Measurements from ENCODE around the gene PWWP2B. TPM values are rescaled to one million over a fixed set of nuclear protein-coding genes. Genes with fewer than 3 reads are reported as not detected.

PWWP2B gene
- total and polyA plus RNA-seq, 9 of the 15 experiments (the other 6 are each of a cell fraction or from before 2014, with no cell fraction given) = 0.07 to 9.2 (median 1.6) TPM; not detected in 1

DNA sequence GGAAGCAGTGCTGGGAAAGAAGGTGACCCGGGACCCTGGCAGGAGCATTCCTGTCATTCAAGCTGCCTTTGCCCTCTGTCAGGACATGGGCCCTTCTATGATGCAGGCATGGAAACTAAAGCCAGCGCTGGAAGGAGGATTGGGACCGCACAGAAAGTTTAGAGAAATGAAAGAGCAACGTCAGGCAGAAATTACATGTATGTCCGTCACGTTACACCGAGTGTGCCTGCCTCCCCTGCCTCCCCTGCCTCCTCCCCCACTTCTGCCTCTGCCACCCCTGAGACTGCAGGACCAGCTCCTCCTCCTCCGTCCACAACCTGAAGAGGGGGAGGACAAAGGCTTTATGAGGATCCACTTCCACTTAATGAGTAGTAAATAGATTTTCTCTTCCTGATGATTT, 13.9 kb upstream of the PWWP2B start:
- no peak for FAIRE-seq
- H3K9ac ChIP-seq (ENCODE audit: insufficient read depth in 1 of 2, low read depth in 2 of 2, low read length in 2 of 2) = no peak overlapping the region; a peak in 1 of 4 replicates
- POLR2A ChIA-PET = no interaction called here
- no peak for ATAC-seq
- H3K27me3 ChIP-seq (ENCODE audit: control insufficient read depth in 2 of 2, insufficient read depth in 2 of 2, low read length in 2 of 2) = peaks cover 0 to 19% of the 10 kb centered on the region in 2 experiments; a peak in 3 of 5 replicates
- H3K9me1 ChIP-seq (ENCODE audit: control insufficient read depth, insufficient read depth, low read length) = no peaks in the 10 kb centered on the region
- peaks cover 5 to 22% of the 10 kb centered on the region in 2 experiments for H3K4me1 ChIP-seq (replicated peaks in 1 of 2; ENCODE audit: control insufficient read depth in 2 of 2, insufficient read depth in 2 of 2, low read length in 2 of 2)
- H3K27ac ChIP-seq (ENCODE audit: extremely low read depth, low read depth, low read length) = no peak overlapping the region
- H3K79me2 ChIP-seq (ENCODE audit: control insufficient read depth, insufficient read depth, low read length) = no peaks in the 10 kb centered on the region
- 34% methylated on average over 7 of the region's 8 CpGs for WGBS (ENCODE audit: insufficient coverage, low coverage, missing lambda C conversion rate)
- H3K36me3 ChIP-seq (ENCODE audit: control insufficient read depth, insufficient read depth, low read length) = no peaks in the 10 kb centered on the region
- no TSS peak for BruUV-seq (replicated peaks)
- H2AFZ ChIP-seq (ENCODE audit: low read depth, low read length) = peak overlapping the region; percentile 72; the same call in 1 of the 2 replicates
- intact Hi-C loops (cut with micrococcal nuclease) = no loop called here
- TF ChIP-seq, protein P1, sequence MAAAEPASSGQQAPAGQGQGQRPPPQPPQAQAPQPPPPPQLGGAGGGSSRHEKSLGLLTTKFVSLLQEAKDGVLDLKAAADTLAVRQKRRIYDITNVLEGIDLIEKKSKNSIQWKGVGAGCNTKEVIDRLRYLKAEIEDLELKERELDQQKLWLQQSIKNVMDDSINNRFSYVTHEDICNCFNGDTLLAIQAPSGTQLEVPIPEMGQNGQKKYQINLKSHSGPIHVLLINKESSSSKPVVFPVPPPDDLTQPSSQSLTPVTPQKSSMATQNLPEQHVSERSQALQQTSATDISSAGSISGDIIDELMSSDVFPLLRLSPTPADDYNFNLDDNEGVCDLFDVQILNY (CRISPR knock-in tag; IDR thresholded peaks at IDR 0.05) = no peak
- TF ChIP-seq PHF21A (IDR thresholded peaks at IDR 0.05; ENCODE audit: borderline replicate concordance, low read depth) (no peak), HOXB6 (CRISPR knock-in tag; IDR thresholded peaks at IDR 0.05; ENCODE audit: borderline replicate concordance) (no peak), ERF (CRISPR knock-in tag; IDR thresholded peaks at IDR 0.05) (no peak), STAG1 (CRISPR knock-in tag; IDR thresholded peaks at IDR 0.05; ENCODE audit: borderline replicate concordance) (no peak), TEAD4 (IDR thresholded peaks at IDR 0.05; ENCODE audit: low read length) (no peak), TEAD4 (CRISPR knock-in tag; IDR thresholded peaks at IDR 0.05; ENCODE audit: borderline replicate concordance) (no peak), SAFB2 (IDR thresholded peaks at IDR 0.05; ENCODE audit: borderline replicate concordance, low read depth, low read length, severe bottlenecking) (no peak), TCF7L2 (IDR thresholded peaks at IDR 0.05; ENCODE audit: low read depth, low read length) (no peak), ZNF3 (CRISPR knock-in tag; IDR thresholded peaks at IDR 0.05) (no peak), HSF4 (CRISPR knock-in tag; IDR thresholded peaks at IDR 0.05; ENCODE audit: borderline replicate concordance) (no peak), ZNF431 (CRISPR knock-in tag; IDR thresholded peaks at IDR 0.05) (no peak), STAT5A (IDR thresholded peaks at IDR 0.05; ENCODE audit: borderline replicate concordance, low read length) (no peak), POLR2AphosphoS2 (IDR thresholded peaks at IDR 0.05; ENCODE audit: low read length) (no peak)
- TF ChIP-seq, protein P2, sequence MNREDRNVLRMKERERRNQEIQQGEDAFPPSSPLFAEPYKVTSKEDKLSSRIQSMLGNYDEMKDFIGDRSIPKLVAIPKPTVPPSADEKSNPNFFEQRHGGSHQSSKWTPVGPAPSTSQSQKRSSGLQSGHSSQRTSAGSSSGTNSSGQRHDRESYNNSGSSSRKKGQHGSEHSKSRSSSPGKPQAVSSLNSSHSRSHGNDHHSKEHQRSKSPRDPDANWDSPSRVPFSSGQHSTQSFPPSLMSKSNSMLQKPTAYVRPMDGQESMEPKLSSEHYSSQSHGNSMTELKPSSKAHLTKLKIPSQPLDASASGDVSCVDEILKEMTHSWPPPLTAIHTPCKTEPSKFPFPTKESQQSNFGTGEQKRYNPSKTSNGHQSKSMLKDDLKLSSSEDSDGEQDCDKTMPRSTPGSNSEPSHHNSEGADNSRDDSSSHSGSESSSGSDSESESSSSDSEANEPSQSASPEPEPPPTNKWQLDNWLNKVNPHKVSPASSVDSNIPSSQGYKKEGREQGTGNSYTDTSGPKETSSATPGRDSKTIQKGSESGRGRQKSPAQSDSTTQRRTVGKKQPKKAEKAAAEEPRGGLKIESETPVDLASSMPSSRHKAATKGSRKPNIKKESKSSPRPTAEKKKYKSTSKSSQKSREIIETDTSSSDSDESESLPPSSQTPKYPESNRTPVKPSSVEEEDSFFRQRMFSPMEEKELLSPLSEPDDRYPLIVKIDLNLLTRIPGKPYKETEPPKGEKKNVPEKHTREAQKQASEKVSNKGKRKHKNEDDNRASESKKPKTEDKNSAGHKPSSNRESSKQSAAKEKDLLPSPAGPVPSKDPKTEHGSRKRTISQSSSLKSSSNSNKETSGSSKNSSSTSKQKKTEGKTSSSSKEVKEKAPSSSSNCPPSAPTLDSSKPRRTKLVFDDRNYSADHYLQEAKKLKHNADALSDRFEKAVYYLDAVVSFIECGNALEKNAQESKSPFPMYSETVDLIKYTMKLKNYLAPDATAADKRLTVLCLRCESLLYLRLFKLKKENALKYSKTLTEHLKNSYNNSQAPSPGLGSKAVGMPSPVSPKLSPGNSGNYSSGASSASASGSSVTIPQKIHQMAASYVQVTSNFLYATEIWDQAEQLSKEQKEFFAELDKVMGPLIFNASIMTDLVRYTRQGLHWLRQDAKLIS (CRISPR knock-in tag; IDR thresholded peaks at IDR 0.05) = no peak
- no peak overlapping the region for H3K4me3 ChIP-seq
- DNase-seq (ENCODE audit: extremely low read depth in 1 of 4, low spot score in 3 of 4) = no peak
- H4K20me1 ChIP-seq (replicated peaks; ENCODE audit: control insufficient read depth, insufficient read depth, low read length) = no peaks in the 10 kb centered on the region
- CTCF ChIA-PET (ENCODE audit: low intra/inter-chr PET ratio) = no interaction called here
- H3K4me2 ChIP-seq (ENCODE audit: insufficient read depth, low read length) = no peak overlapping the region
- in situ Hi-C loops (cut with MboI) = loop anchor here (10.0 kb wide), 1 partner anchor 252 kb away; no protein-coding TSS in a partner anchor
- H3K9me3 ChIP-seq (replicated peaks; ENCODE audit: control insufficient read depth, insufficient read depth, low read depth, low read length) = no peaks in the 10 kb centered on the region

Data from K562 (cell line).